Measurements from ENCODE around the gene C20orf204.

- TF ChIP-seq MXI1 (IDR thresholded peaks at IDR 0.05; ENCODE audit: borderline replicate concordance, low read depth, low read length) (no peak), CTCF (conservative IDR thresholded peaks at IDR 0.05; ENCODE audit: low read depth, low read length) (no peak)
These were observed 590 bp downstream of the C20orf204 start for GRCh38 chr20:64036346-64037198.

All from IMR-90 (cell line).